Measurements from ENCODE around the gene CERS6.

The CERS6 gene

DNA sequence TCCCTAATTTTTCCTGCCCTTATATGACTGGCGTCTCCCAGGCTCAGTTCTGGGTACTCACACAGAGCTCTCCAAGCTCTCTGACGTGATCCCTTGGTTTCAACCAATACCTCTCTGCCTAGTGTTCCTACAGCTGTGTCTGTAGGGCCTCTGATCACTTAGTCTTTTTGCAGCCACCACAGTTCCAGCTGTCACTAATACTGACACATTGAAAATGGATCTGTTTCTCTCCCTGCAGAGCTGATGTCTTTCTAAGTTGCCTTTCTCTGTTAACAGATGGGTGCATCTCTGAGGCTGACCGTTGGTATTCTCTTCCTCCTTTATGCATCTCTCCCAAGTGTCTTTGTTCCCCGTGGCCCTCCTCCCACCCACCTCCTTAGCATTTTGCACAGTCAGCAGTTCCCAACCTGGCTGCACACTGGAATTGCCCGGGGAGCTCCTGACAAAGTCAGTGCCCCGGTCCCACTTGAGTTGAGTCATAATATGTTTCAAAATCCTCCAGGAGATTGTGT, 62.5 kb downstream of the CERS6 start:
- DNase-seq (ENCODE audit: low read depth, low spot score), result no peak
- H3K4me3 ChIP-seq (ENCODE audit: low read depth, low read length), result no peak overlapping the region
- TF ChIP-seq, protein P1, sequence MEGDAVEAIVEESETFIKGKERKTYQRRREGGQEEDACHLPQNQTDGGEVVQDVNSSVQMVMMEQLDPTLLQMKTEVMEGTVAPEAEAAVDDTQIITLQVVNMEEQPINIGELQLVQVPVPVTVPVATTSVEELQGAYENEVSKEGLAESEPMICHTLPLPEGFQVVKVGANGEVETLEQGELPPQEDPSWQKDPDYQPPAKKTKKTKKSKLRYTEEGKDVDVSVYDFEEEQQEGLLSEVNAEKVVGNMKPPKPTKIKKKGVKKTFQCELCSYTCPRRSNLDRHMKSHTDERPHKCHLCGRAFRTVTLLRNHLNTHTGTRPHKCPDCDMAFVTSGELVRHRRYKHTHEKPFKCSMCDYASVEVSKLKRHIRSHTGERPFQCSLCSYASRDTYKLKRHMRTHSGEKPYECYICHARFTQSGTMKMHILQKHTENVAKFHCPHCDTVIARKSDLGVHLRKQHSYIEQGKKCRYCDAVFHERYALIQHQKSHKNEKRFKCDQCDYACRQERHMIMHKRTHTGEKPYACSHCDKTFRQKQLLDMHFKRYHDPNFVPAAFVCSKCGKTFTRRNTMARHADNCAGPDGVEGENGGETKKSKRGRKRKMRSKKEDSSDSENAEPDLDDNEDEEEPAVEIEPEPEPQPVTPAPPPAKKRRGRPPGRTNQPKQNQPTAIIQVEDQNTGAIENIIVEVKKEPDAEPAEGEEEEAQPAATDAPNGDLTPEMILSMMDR (IDR thresholded peaks at IDR 0.05; ENCODE audit: low read depth, low read length), result no peak
- in situ Hi-C loops (cut with HindIII; ENCODE audit: low sequenced_read_pairs), result no loop called here

DNA sequence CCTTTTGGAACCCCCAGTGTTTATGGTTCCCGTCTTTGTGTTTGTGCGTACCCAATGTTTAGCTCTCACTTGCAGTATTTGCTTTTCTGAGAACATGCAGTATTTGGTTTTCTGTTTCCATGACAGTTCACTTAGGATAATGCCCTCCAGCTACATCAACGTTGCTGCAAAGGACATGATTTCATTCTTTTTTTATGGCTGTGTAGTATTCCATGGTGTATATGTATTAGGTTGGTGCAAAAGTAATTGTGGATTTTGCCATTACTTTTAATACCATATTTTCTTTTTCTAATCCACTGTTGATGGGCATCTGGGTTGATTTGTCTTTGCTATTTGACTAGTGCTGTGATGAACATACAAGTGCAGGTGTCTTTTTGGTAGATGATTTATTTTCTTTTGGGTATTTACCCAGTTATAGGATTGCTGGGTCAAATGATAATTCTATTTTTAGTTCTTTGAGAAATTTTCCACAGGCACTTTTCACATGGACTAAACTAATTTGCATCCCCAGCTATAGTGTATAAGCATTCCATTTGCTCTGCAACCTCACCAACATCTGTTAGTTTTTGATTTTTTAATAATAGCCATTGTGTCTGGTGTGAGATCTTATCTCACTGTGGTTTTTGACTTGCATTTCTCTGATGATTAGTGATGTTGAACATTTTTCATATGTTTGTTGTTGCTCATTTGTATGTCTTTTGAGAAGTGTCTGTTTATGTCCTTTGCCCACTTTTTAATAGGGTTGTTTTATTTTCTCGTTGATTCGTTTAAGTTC, 63.6 kb downstream of the CERS6 start:
- TF ChIP-seq, protein P1 (IDR thresholded peaks at IDR 0.05; ENCODE audit: low read depth, low read length), result no peak
- in situ Hi-C loops (cut with HindIII; ENCODE audit: low sequenced_read_pairs), result no loop called here
- DNase-seq (ENCODE audit: low read depth, low spot score), result no peak
- H3K4me3 ChIP-seq (ENCODE audit: low read depth, low read length), result no peak overlapping the region

DNA sequence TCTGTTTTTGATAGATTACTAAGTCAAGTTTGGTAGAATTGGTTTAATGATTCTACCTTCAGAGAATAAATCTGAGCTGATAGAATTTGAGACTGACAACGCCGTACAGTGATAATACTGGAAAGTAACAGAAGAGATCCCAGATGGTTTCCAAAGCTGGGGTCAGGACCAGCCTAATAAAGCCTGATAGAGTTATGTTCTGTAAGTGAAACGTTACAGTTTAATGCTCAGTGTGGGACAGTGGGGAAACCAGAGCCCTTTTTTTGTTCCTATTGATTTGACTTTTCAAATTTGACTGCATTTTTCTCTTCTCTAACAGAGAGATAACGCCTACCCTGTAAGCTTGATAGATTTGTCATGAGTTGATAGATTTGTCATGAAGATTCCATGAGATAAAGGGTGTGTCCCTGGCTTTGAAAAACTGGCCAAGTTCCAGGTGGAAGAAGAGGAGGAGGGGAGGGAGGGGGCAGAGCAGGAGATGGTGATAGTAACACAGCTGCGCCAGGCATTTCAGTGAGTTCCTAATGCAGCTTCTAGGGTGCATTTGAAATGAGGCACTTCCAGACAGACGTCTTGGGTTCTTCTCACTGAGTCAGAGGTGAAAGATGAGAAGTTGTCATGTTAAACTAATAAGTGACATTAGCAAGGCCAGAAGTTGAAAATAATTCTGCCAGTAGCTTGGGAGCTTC, 65.1 kb downstream of the CERS6 start:
- TF ChIP-seq, protein P1 (IDR thresholded peaks at IDR 0.05; ENCODE audit: low read depth, low read length), result no peak
- no peak for DNase-seq (ENCODE audit: low read depth, low spot score)
- H3K4me3 ChIP-seq (ENCODE audit: low read depth, low read length), result no peak overlapping the region
- in situ Hi-C loops (cut with HindIII; ENCODE audit: low sequenced_read_pairs), result no loop called here

DNA sequence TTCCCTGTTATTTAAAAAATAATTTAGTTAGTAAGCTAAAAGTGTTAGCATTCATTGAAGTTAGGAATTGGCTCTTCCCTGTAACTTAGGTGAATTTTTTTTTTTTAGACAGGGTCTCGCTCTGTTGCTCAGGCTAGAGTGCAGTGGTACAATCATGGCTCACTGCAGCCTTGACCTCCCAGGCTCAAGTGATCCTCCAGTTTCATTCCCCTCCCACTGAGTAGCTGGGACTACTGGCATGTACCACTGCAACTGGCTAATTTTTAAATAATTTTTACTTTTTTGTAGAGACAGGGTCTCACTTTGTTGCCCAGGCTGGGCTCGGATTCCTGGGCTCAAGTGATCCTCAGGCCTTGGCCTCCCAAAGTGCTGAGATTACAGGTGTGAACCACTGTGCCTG, 66.4 kb downstream of the CERS6 start:
- TF ChIP-seq, protein P1 (IDR thresholded peaks at IDR 0.05; ENCODE audit: low read depth, low read length), result no peak
- no peak for DNase-seq (ENCODE audit: low read depth, low spot score)
- in situ Hi-C loops (cut with HindIII; ENCODE audit: low sequenced_read_pairs), result no loop called here
- H3K4me3 ChIP-seq (ENCODE audit: low read depth, low read length), result no peak overlapping the region

DNA sequence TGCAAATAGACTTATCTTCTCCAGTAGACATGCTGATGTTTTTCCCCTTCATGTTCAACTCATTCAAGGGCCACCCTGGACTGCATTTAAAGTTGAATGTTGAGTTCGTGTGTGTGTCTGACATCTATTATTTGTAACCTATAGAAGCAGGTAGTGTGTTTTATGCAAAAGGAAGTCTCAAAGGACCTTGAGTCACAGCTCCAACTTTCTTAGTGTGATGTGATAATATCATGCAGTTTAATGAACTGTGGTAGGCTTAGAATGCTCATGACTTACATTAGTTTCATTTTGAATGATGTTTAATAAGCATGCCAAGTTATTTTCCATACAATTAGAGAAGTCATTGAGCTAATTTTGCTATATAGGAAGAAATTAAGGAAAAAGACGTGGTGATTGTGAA, 67.9 kb downstream of the CERS6 start:
- in situ Hi-C loops (cut with HindIII; ENCODE audit: low sequenced_read_pairs), result no loop called here
- no peak for DNase-seq (ENCODE audit: low read depth, low spot score)
- H3K4me3 ChIP-seq (ENCODE audit: low read depth, low read length), result no peak overlapping the region
- TF ChIP-seq, protein P1 (IDR thresholded peaks at IDR 0.05; ENCODE audit: low read depth, low read length), result no peak

DNA sequence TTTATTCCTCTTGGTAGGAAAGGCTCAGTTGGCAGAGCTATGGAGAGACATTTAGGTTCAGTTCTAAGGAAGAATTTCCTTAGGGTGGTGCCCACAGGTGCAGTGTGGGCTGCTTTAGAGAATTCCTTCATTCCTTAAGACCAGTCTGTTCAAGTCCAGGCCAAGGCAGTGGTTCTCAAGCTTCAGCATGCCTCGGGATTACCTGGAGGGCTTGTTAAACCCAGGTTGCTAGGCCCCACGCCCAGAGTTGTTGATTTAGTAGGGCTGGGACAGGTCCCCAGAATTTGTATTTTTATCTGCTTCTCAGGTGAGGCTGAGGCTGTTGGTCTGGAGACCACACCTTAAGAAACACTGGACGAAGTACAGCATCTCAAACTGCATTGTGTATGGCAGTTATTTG, 68.9 kb downstream of the CERS6 start:
- in situ Hi-C loops (cut with HindIII; ENCODE audit: low sequenced_read_pairs), result no loop called here
- no peak overlapping the region for H3K4me3 ChIP-seq (ENCODE audit: low read depth, low read length)
- DNase-seq (ENCODE audit: low read depth, low spot score), result no peak
- TF ChIP-seq, protein P1 (IDR thresholded peaks at IDR 0.05; ENCODE audit: low read depth, low read length), result no peak
